PC-3 (cell line): ENCODE measurements around the gene MAEA.

ENCODE experiments used
- EZH2 ChIP-seq: fragments of 300-600 bp; sonication (generic); IDR thresholded peaks from one replicate; pipeline ENCODE4 v1.6.1; 2017; ENCODE audit warnings: antibody characterized with exemption, mild to moderate bottlenecking, low read length; ENCODE audit not compliant: unreplicated experiment
- EZH2phosphoT487 ChIP-seq: fragments of 300-600 bp; sonication (generic); IDR thresholded peaks from 2 replicates; pipeline ENCODE4 v1.6.1; 2018; ENCODE audit warnings: mild to moderate bottlenecking, antibody characterized with exemption, low read length, borderline replicate concordance
- TF ChIP-seq, protein P1 (sequence below): fragments of 300-600 bp; sonication (generic); conservative IDR thresholded peaks from 2 replicates; pipeline ENCODE4 v1.5.1; 2017; ENCODE audit warnings: antibody characterized with exemption, low read depth, mild to moderate bottlenecking, low read length

DNA sequence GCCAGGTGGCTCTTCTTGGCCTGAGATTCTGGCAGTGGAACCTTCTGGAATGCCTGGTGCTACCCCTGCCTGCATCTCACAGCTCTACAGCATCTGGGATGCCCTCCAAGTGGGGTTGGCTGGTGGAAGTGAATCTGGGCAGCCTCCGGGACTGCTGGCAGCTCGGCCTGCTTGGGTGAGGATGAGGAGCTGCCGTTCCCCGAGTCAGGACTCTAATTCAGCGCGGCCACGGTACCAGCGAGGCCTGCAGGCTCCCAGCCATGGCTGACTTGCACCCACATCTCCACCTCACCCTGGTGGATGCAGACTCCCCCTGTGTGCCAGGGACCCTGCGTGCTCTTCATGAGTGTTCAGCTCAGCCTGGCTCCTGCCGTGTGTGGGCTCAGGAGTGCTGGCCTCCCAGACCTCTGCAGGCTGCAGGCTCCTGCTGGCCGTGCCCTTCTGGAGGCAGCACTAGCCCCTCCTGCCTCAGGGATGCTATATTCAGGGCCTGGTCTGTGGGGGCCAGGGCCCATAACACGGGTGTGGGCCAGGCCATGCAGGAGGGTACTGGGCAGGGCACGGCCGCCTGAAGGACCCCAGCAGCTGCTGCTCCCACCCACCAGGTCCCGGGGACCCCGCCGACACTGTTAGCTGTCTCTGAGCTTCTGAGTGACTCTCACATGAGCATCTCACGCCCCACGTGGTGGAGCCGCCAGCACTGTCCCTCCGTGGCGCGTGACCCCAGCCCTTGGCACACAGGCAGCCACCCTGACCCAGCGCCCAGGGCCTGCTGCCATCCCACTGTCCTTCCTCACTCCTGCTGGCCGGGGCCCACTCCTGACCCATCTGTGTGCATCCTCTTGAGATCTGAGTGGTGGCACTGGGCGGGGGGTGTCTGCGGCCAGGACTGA lies 67.9 kb downstream of the MAEA start:
- TF ChIP-seq, protein P1, sequence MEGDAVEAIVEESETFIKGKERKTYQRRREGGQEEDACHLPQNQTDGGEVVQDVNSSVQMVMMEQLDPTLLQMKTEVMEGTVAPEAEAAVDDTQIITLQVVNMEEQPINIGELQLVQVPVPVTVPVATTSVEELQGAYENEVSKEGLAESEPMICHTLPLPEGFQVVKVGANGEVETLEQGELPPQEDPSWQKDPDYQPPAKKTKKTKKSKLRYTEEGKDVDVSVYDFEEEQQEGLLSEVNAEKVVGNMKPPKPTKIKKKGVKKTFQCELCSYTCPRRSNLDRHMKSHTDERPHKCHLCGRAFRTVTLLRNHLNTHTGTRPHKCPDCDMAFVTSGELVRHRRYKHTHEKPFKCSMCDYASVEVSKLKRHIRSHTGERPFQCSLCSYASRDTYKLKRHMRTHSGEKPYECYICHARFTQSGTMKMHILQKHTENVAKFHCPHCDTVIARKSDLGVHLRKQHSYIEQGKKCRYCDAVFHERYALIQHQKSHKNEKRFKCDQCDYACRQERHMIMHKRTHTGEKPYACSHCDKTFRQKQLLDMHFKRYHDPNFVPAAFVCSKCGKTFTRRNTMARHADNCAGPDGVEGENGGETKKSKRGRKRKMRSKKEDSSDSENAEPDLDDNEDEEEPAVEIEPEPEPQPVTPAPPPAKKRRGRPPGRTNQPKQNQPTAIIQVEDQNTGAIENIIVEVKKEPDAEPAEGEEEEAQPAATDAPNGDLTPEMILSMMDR, result no peak
- TF ChIP-seq EZH2 (no peak), EZH2phosphoT487 (no peak)
